ENCODE results near the gene SH3BP2. TPM values are rescaled to one million over a fixed set of nuclear protein-coding genes. Genes with fewer than 3 reads are reported as not detected.

Gene SH3BP2, protein sequence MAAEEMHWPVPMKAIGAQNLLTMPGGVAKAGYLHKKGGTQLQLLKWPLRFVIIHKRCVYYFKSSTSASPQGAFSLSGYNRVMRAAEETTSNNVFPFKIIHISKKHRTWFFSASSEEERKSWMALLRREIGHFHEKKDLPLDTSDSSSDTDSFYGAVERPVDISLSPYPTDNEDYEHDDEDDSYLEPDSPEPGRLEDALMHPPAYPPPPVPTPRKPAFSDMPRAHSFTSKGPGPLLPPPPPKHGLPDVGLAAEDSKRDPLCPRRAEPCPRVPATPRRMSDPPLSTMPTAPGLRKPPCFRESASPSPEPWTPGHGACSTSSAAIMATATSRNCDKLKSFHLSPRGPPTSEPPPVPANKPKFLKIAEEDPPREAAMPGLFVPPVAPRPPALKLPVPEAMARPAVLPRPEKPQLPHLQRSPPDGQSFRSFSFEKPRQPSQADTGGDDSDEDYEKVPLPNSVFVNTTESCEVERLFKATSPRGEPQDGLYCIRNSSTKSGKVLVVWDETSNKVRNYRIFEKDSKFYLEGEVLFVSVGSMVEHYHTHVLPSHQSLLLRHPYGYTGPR
- 100 to 1,000 TPM in 3 of 4 donors, 10 to 100 TPM in 1; 92.6 to 301 (median 117) TPM for total RNA-seq

DNA sequence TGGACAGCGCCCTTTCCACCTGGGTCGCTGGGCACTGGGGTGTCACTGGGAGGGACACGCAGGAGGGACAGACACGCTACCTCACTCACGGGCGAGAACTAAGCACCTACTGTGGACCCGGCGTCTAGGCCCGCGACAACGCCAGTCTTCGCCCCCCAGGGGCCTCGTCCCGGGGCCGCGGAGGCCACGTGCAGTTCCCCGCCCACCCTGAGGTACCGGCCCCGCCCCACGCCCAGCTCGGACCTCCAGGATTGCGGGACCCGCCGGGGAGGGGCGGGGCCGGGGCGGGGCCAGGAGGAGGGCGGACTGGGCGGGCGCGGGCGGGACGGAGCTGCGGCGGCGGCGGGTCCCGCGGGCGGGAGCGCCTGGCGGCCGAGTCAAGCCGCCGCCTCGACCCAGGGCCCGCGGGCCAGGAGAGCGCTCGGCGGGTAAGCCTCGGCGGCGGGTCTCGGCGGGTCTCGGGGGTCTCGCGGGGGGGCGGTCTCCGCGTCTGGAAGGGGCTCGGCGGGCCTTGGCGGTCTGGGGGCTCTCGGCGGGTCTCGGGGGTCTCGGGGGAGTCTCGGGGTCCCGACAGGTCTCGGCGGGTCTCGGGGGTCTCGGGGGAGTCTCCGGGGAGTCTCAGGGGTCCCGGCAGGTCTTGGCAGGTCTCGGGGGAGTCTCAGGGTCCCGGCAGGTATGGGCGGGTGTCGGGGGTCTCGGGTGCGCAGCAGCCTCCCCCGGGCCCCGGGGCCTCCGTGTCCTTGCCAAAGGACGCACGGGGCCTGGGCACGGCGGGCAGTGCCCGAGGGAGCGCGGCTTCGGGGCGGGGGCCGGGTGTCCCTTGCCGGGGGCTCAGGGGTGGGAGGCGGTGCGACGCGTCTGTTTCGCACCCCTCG is at the start of gene SH3BP2:
SH3BP2 (plus strand) TSS at position 375 of the 875 bp plus-strand sequence. CDS start 27,533 bp downstream, outside the sequence.
- H3K27ac ChIP-seq, result peak within 1 kb of the TSS; percentile 78 to 84 (median 83)
- in situ Hi-C loops (cut with MboI; ENCODE audit: low pct_ligation_motif_present in 1 of 4, low pct_unique_long_range_greater_than_20kb in 1 of 4, low sequenced_read_pairs in 3 of 4) (no loop called here), intact Hi-C loops (cut with DNase I; ENCODE audit: low total_unique reads) (no loop called here)
- H3K9me3 ChIP-seq, result no peaks in the 10 kb centered on the region
- peak; percentile 89 for DNase-seq
- H3K36me3 ChIP-seq, result no peaks in the 10 kb centered on the region
- no peaks in the 10 kb centered on the region for H3K27me3 ChIP-seq
- peak in 2 of 3 donors; percentile 38 to 60 for TF ChIP-seq POLR2AphosphoS5 (IDR thresholded peaks at IDR 0.05)
- no peak for TF ChIP-seq EP300 (IDR thresholded peaks at IDR 0.05; ENCODE audit: low read depth)
- peak; percentile 59 for TF ChIP-seq POLR2A (IDR thresholded peaks at IDR 0.05)
- TF ChIP-seq, protein P1, sequence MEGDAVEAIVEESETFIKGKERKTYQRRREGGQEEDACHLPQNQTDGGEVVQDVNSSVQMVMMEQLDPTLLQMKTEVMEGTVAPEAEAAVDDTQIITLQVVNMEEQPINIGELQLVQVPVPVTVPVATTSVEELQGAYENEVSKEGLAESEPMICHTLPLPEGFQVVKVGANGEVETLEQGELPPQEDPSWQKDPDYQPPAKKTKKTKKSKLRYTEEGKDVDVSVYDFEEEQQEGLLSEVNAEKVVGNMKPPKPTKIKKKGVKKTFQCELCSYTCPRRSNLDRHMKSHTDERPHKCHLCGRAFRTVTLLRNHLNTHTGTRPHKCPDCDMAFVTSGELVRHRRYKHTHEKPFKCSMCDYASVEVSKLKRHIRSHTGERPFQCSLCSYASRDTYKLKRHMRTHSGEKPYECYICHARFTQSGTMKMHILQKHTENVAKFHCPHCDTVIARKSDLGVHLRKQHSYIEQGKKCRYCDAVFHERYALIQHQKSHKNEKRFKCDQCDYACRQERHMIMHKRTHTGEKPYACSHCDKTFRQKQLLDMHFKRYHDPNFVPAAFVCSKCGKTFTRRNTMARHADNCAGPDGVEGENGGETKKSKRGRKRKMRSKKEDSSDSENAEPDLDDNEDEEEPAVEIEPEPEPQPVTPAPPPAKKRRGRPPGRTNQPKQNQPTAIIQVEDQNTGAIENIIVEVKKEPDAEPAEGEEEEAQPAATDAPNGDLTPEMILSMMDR (IDR thresholded peaks at IDR 0.05), result peak in 1 of 5 experiments; percentile 12
- H3K4me1 ChIP-seq, result peaks cover 37 to 63% (median 53%) of the 10 kb centered on the region in 4 donors
- 22% methylated on average over 14 of the region's 104 CpGs; no CpG with 5 or more reads in 1 of the 2 donors for WGBS, 2 donors (ENCODE audit: low coverage in 1 of 2)
- peak within 1 kb of the TSS; percentile 62 to 88 (median 69) for H3K4me3 ChIP-seq

DNA sequence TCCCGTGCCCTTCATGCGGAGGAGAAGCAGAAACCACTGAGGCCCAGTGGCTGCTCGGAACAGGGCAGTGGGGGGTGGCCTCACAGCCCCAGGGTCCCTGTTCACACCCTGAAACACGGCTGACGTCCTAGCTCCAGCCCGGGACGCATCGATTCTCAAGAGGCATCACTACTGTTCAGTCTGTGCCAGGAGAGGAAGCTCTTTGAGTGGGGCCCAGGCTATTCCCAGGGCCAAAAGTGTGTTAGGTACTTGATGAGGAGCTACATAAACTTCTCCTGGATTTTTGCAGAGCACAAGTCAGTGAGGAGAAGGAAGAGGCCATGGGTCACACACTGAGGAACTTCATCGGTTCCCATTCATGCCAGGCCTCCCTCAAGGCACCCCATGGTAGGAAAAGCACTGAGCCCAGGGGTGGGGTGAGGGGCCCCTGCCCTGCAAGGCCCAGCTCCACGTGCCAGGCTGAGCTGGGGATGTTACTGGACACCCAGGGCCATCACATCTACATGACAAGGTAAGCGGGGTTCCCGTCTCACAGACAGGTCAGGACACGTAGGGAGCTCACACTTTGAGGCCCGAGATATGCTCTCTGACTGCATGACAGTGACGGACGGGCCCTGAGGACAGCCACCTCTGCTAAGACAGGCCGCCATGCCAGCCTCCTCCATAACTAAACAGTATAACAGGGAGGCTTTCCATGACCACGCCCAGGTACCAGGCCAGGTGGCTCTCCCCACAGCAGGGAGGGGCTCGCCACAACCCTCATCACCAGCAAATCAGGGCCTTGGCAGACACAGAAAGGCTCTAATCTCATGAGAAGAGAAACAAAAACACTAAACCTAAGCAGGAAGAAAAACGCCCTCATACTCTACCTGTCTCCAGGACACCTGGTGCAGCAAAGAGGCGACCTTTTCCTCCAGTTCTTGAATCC is 49.1 kb upstream of the SH3BP2 start:
- intact Hi-C loops (cut with DNase I; ENCODE audit: low total_unique reads), result no loop called here
- Histone ChIP-seq H3K27ac (peak overlapping the region in 3 of 4 donors; percentile 17 to 65 (median 28)), H3K4me1 (peaks cover 0 to 27% (median 12%) of the 10 kb centered on the region in 4 donors), H3K4me3 (no peak overlapping the region), H3K27me3 (no peaks in the 10 kb centered on the region), H3K9me3 (no peaks in the 10 kb centered on the region), H3K36me3 (peaks cover 0 to 35% (median 15%) of the 10 kb centered on the region in 4 donors)
- 73 to 74% methylated on average over 5 to 21 of the region's 21 CpGs for WGBS, 2 donors (ENCODE audit: low coverage in 1 of 2)
- TF ChIP-seq POLR2AphosphoS5 (IDR thresholded peaks at IDR 0.05) (no peak), POLR2A (IDR thresholded peaks at IDR 0.05) (no peak), EP300 (IDR thresholded peaks at IDR 0.05; ENCODE audit: low read depth) (no peak)
- TF ChIP-seq, protein P1 (IDR thresholded peaks at IDR 0.05), result no peak
- in situ Hi-C loops (cut with MboI; ENCODE audit: low pct_ligation_motif_present in 1 of 4, low pct_unique_long_range_greater_than_20kb in 1 of 4, low sequenced_read_pairs in 3 of 4), result no loop called here
- DNase-seq, result peak; percentile 68

DNA sequence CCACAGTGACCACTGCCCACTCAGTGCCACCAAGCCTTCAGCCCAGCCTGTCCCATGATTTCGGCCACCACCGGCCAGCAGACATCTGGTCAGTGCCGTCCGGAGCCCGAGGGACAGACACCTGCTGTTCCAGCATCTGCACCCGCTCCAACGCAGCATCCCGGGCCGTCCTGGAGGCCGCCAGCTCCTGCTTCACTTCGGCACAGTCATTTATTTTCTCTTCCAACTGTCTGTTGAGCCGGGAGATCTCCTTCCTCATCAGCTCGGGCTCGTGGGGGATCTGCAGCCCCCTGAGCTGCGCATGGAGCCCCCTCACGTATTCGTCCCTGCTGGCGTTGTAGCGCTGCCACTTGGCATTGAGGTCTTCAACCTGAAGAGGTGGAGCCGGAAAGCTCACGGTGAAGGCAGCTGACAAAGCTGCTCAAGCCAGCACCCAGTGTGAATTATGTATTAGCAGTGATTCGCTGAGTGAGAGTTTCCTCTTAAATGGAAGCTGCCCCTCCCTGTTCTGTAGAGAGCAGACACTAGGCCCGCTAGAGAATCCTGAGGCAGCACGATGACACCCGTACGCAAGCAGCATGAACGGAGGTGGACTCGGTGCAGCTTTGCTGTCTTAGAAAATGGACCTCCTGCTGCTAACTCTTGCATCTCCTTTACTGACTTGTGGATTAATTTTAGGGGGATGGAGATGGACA is 48.2 kb upstream of the SH3BP2 start:
- H3K27me3 ChIP-seq, result no peaks in the 10 kb centered on the region
- peaks cover 0 to 27% (median 12%) of the 10 kb centered on the region in 4 donors for H3K4me1 ChIP-seq
- no peak for DNase-seq
- 92 to 95% methylated on average over 4 to 28 of the region's 28 CpGs for WGBS, 2 donors (ENCODE audit: low coverage in 1 of 2)
- intact Hi-C loops (cut with DNase I; ENCODE audit: low total_unique reads), result no loop called here
- in situ Hi-C loops (cut with MboI; ENCODE audit: low pct_ligation_motif_present in 1 of 4, low pct_unique_long_range_greater_than_20kb in 1 of 4, low sequenced_read_pairs in 3 of 4), result no loop called here
- H3K4me3 ChIP-seq, result no peak overlapping the region
- peak overlapping the region in 3 of 4 donors; percentile 17 to 65 (median 28) for H3K27ac ChIP-seq
- H3K9me3 ChIP-seq, result no peaks in the 10 kb centered on the region
- TF ChIP-seq EP300 (IDR thresholded peaks at IDR 0.05; ENCODE audit: low read depth) (no peak), POLR2AphosphoS5 (IDR thresholded peaks at IDR 0.05) (no peak), POLR2A (IDR thresholded peaks at IDR 0.05) (no peak)
- TF ChIP-seq, protein P1 (IDR thresholded peaks at IDR 0.05), result no peak
- peaks cover 0 to 35% (median 15%) of the 10 kb centered on the region in 4 donors for H3K36me3 ChIP-seq

All from transverse colon (tissue), 4 donors.